K562 (cell line): ENCODE measurements around the gene PIEZO2.

Source experiments
- CTCF ChIP-seq, 3 experiments: IDR thresholded peaks in 2 of 3; conservative IDR thresholded peaks in 1 of 3; 2 replicates each; pipeline ENCODE4 v1.5.1; 2011 to 2012; ENCODE audit warnings: low read length in 3 of 3, mild to moderate bottlenecking in 3 of 3, control low read depth in 2 of 3, improper control_type of control experiment in 1 of 3, inconsistent platforms in 1 of 3, low read depth in 1 of 3, mixed read lengths in 1 of 3, moderate library complexity in 1 of 3; ENCODE audit not compliant: insufficient read depth in 2 of 3
- EZH2 ChIP-seq: IDR thresholded peaks from 2 replicates; pipeline ENCODE4 v1.6.1; 2012; ENCODE audit warnings: low read depth, mild to moderate bottlenecking, inconsistent platforms, low read length, borderline replicate concordance
- HIVEP1 ChIP-seq: fragments of 250-450 bp; sonication (Bioruptor Pico); IDR thresholded peaks from 2 replicates; pipeline ENCODE4 v1.4.0; 2020; ENCODE audit warnings: mild to moderate bottlenecking
- MAX ChIP-seq: sonication (generic); formaldehyde crosslinking; IDR thresholded peaks from 2 replicates; pipeline ENCODE4 v1.9.0; 2022; ENCODE audit warnings: mild to moderate bottlenecking, missing genetic modification reagents
- MITF ChIP-seq: IDR thresholded peaks from 2 replicates; pipeline ENCODE4 v1.6.1; 2014; ENCODE audit warnings: antibody characterized with exemption
- NR2F6 ChIP-seq: fragments of 450-650 bp; formaldehyde crosslinking; IDR thresholded peaks from 2 replicates; pipeline ENCODE4 v1.4.0; 2020; ENCODE audit warnings: mild to moderate bottlenecking
- ZNF175 ChIP-seq: fragments of 200-800 bp; sonication (Bioruptor generic); IDR thresholded peaks from 2 replicates; pipeline ENCODE4 v1.6.1; 2016; ENCODE audit warnings: low read depth, mild to moderate bottlenecking, missing genetic modification characterization, missing compliant biosample characterization

GRCh38 chr18:10770264-10770663 is 379.1 kb downstream of the PIEZO2 start:
- no peak for TF ChIP-seq NR2F6 (CRISPR knock-in tag)
- TF ChIP-seq HIVEP1 (CRISPR knock-in tag), result no peak
- TF ChIP-seq CTCF (IDR thresholded peaks at IDR 0.05 in 2 of 3, conservative IDR thresholded peaks at IDR 0.05 in 1 of 3; ENCODE audit: insufficient read depth in 2 of 3, low read depth in 1 of 3, low read length in 3 of 3), result no peak
- TF ChIP-seq EZH2, result no peak
- TF ChIP-seq ZNF175, result no peak
- no peak for TF ChIP-seq MAX (CRISPR knock-in tag)
- no peak for TF ChIP-seq MITF
